Measurements from ENCODE around the gene HMGCS1.
A peak's percentile ranks its signal among the peaks of the same experiment; 100 is the strongest.
"Not testable (repeated sequence)": the region's sequence is repeated elsewhere in the genome, so short reads cannot be mapped to it uniquely, and the experiment has no call there.

HMGCS1 gene

GRCh38 chr5:43338862-43339261, 25.6 kb upstream of the HMGCS1 start:
- peaks cover 26% of the 10 kb centered on the region for H3K9me3 ChIP-seq (ENCODE audit: control insufficient read depth, insufficient read depth, low read length)
- H3K9ac ChIP-seq (ENCODE audit: low read depth, low read length) = no peak overlapping the region
- H3K4me1 ChIP-seq (ENCODE audit: control insufficient read depth, insufficient read depth, low read length) = no peaks in the 10 kb centered on the region
- H3K36me3 ChIP-seq (ENCODE audit: control insufficient read depth, insufficient read depth, low read length) = no peaks in the 10 kb centered on the region
- no peaks in the 10 kb centered on the region for H3K27me3 ChIP-seq (ENCODE audit: control insufficient read depth, insufficient read depth, low read length)
- no peak overlapping the region for H3K4me3 ChIP-seq (ENCODE audit: low read depth, low read length)
- no peak overlapping the region for H3K27ac ChIP-seq (ENCODE audit: low read depth, low read length)

- Histone ChIP-seq H3K36me3 (ENCODE audit: control insufficient read depth, insufficient read depth, low read length) (no peaks in the 10 kb centered on the region), H3K9me3 (ENCODE audit: control insufficient read depth, insufficient read depth, low read length) (peaks cover 26% of the 10 kb centered on the region), H3K27me3 (ENCODE audit: control insufficient read depth, insufficient read depth, low read length) (no peaks in the 10 kb centered on the region), H3K4me3 (ENCODE audit: low read depth, low read length) (no peak overlapping the region), H3K27ac (ENCODE audit: low read depth, low read length) (no peak overlapping the region), H3K9ac (ENCODE audit: low read depth, low read length) (no peak overlapping the region), H3K4me1 (ENCODE audit: control insufficient read depth, insufficient read depth, low read length) (no peaks in the 10 kb centered on the region)
These were observed 22.9 kb upstream of the HMGCS1 start for GRCh38 chr5:43336159-43336558.

- H3K27ac ChIP-seq (ENCODE audit: low read depth, low read length) = no peak overlapping the region
These were observed 22.5 kb upstream of the HMGCS1 start for GRCh38 chr5:43335681-43336080.

GRCh38 chr5:43332401-43332800, 19.2 kb upstream of the HMGCS1 start:
- Histone ChIP-seq H3K4me3 (ENCODE audit: low read depth, low read length) (no peak overlapping the region), H3K4me1 (ENCODE audit: control insufficient read depth, insufficient read depth, low read length) (no peaks in the 10 kb centered on the region), H3K9me3 (ENCODE audit: control insufficient read depth, insufficient read depth, low read length) (peaks cover 22% of the 10 kb centered on the region), H3K9ac (ENCODE audit: low read depth, low read length) (no peak overlapping the region), H3K36me3 (ENCODE audit: control insufficient read depth, insufficient read depth, low read length) (no peaks in the 10 kb centered on the region), H3K27me3 (ENCODE audit: control insufficient read depth, insufficient read depth, low read length) (no peaks in the 10 kb centered on the region), H3K27ac (ENCODE audit: low read depth, low read length) (no peak overlapping the region)

More at GRCh38 chr5:43335681-43336080, 22.5 kb upstream of the HMGCS1 start:
- Histone ChIP-seq H3K4me1 (ENCODE audit: control insufficient read depth, insufficient read depth, low read length) (no peaks in the 10 kb centered on the region), H3K4me3 (ENCODE audit: low read depth, low read length) (no peak overlapping the region), H3K9ac (ENCODE audit: low read depth, low read length) (no peak overlapping the region), H3K9me3 (ENCODE audit: control insufficient read depth, insufficient read depth, low read length) (peaks cover 22% of the 10 kb centered on the region), H3K36me3 (ENCODE audit: control insufficient read depth, insufficient read depth, low read length) (no peaks in the 10 kb centered on the region), H3K27me3 (ENCODE audit: control insufficient read depth, insufficient read depth, low read length) (no peaks in the 10 kb centered on the region)

- H3K9me3 ChIP-seq (ENCODE audit: control insufficient read depth, insufficient read depth, low read length); H3K4me3 ChIP-seq (ENCODE audit: low read depth, low read length); H3K27me3 ChIP-seq (ENCODE audit: control insufficient read depth, insufficient read depth, low read length); H3K9ac ChIP-seq (ENCODE audit: low read depth, low read length); H3K4me1 ChIP-seq (ENCODE audit: control insufficient read depth, insufficient read depth, low read length); H3K27ac ChIP-seq (ENCODE audit: low read depth, low read length); H3K36me3 ChIP-seq (ENCODE audit: control insufficient read depth, insufficient read depth, low read length): not testable (repeated sequence)
These were observed 12.4 kb upstream of the HMGCS1 start for GRCh38 chr5:43325624-43326023.

GRCh38 chr5:43323488-43323887, 10.3 kb upstream of the HMGCS1 start:
- not testable (repeated sequence) for H3K9me3 ChIP-seq (ENCODE audit: control insufficient read depth, insufficient read depth, low read length); H3K9ac ChIP-seq (ENCODE audit: low read depth, low read length); H3K36me3 ChIP-seq (ENCODE audit: control insufficient read depth, insufficient read depth, low read length); H3K4me1 ChIP-seq (ENCODE audit: control insufficient read depth, insufficient read depth, low read length); H3K4me3 ChIP-seq (ENCODE audit: low read depth, low read length); H3K27me3 ChIP-seq (ENCODE audit: control insufficient read depth, insufficient read depth, low read length); H3K27ac ChIP-seq (ENCODE audit: low read depth, low read length)

GRCh38 chr5:43320846-43321245, 7.6 kb upstream of the HMGCS1 start:
- Histone ChIP-seq H3K27me3 (ENCODE audit: control insufficient read depth, insufficient read depth, low read length) (no peaks in the 10 kb centered on the region), H3K27ac (ENCODE audit: low read depth, low read length) (no peak overlapping the region), H3K9ac (ENCODE audit: low read depth, low read length) (no peak overlapping the region)

GRCh38 chr5:43316421-43316820, 3.2 kb upstream of the HMGCS1 start:
- no peaks in the 10 kb centered on the region for H3K9me3 ChIP-seq (ENCODE audit: control insufficient read depth, insufficient read depth, low read length)
- no peak overlapping the region for H3K4me3 ChIP-seq (ENCODE audit: low read depth, low read length)
- no peak overlapping the region for H3K27ac ChIP-seq (ENCODE audit: low read depth, low read length)
- no peaks in the 10 kb centered on the region for H3K27me3 ChIP-seq (ENCODE audit: control insufficient read depth, insufficient read depth, low read length)
- H3K4me1 ChIP-seq (ENCODE audit: control insufficient read depth, insufficient read depth, low read length) = peaks cover 15% of the 10 kb centered on the region
- H3K36me3 ChIP-seq (ENCODE audit: control insufficient read depth, insufficient read depth, low read length) = peaks cover 7% of the 10 kb centered on the region; the same call in 1 of the 2 replicates
- no peak overlapping the region for H3K9ac ChIP-seq (ENCODE audit: low read depth, low read length)

More at GRCh38 chr5:43320846-43321245, 7.6 kb upstream of the HMGCS1 start:
- H3K9me3 ChIP-seq (ENCODE audit: control insufficient read depth, insufficient read depth, low read length) = no peaks in the 10 kb centered on the region
- no peaks in the 10 kb centered on the region for H3K36me3 ChIP-seq (ENCODE audit: control insufficient read depth, insufficient read depth, low read length)
- no peak overlapping the region for H3K4me3 ChIP-seq (ENCODE audit: low read depth, low read length)
- no peaks in the 10 kb centered on the region for H3K4me1 ChIP-seq (ENCODE audit: control insufficient read depth, insufficient read depth, low read length)

GRCh38 chr5:43315682-43316081, 2.5 kb upstream of the HMGCS1 start:
- H3K9me3 ChIP-seq (ENCODE audit: control insufficient read depth, insufficient read depth, low read length) = no peaks in the 10 kb centered on the region
- H3K27me3 ChIP-seq (ENCODE audit: control insufficient read depth, insufficient read depth, low read length) = no peaks in the 10 kb centered on the region
- no peak overlapping the region for H3K4me3 ChIP-seq (ENCODE audit: low read depth, low read length)
- H3K27ac ChIP-seq (ENCODE audit: low read depth, low read length) = no peak overlapping the region
- H3K4me1 ChIP-seq (ENCODE audit: control insufficient read depth, insufficient read depth, low read length) = peaks cover 19% of the 10 kb centered on the region
- H3K36me3 ChIP-seq (ENCODE audit: control insufficient read depth, insufficient read depth, low read length) = peaks cover 11% of the 10 kb centered on the region; the same call in 1 of the 2 replicates
- no peak overlapping the region for H3K9ac ChIP-seq (ENCODE audit: low read depth, low read length)

GRCh38 chr5:43315263-43315662, 2.1 kb upstream of the HMGCS1 start:
- H3K9ac ChIP-seq (ENCODE audit: low read depth, low read length) = no peak overlapping the region
- H3K27me3 ChIP-seq (ENCODE audit: control insufficient read depth, insufficient read depth, low read length) = no peaks in the 10 kb centered on the region
- peaks cover 24% of the 10 kb centered on the region for H3K4me1 ChIP-seq (ENCODE audit: control insufficient read depth, insufficient read depth, low read length)
- H3K4me3 ChIP-seq (ENCODE audit: low read depth, low read length) = no peak overlapping the region
- no peaks in the 10 kb centered on the region for H3K9me3 ChIP-seq (ENCODE audit: control insufficient read depth, insufficient read depth, low read length)
- H3K27ac ChIP-seq (ENCODE audit: low read depth, low read length) = no peak overlapping the region
- H3K36me3 ChIP-seq (ENCODE audit: control insufficient read depth, insufficient read depth, low read length) = peaks cover 12% of the 10 kb centered on the region; the same call in 1 of the 2 replicates

GRCh38 chr5:43314724-43315123, 1.5 kb upstream of the HMGCS1 start:
- no peaks in the 10 kb centered on the region for H3K27me3 ChIP-seq (ENCODE audit: control insufficient read depth, insufficient read depth, low read length)
- no peak overlapping the region for H3K9ac ChIP-seq (ENCODE audit: low read depth, low read length)
- no peak overlapping the region for H3K4me3 ChIP-seq (ENCODE audit: low read depth, low read length)
- peaks cover 16% of the 10 kb centered on the region for H3K36me3 ChIP-seq (ENCODE audit: control insufficient read depth, insufficient read depth, low read length)
- H3K9me3 ChIP-seq (ENCODE audit: control insufficient read depth, insufficient read depth, low read length) = no peaks in the 10 kb centered on the region
- peaks cover 28% of the 10 kb centered on the region for H3K4me1 ChIP-seq (ENCODE audit: control insufficient read depth, insufficient read depth, low read length)
- peak overlapping the region; percentile 89 for H3K27ac ChIP-seq (ENCODE audit: low read depth, low read length)

Data from HUES48 (cell line).